Melanocyte of skin (primary cell): Measurements from ENCODE around the gene REL. TPM values are rescaled to one million over a fixed set of nuclear protein-coding genes. Genes with fewer than 3 reads are reported as not detected.

Source experiments
- small RNA-seq, 2 donors: library from RNA; depleted of rRNA; stranded (forward); fragments of <200 nt; gene quantifications; one replicate each; pipeline ENCODE3, GENCODE V24; 2012
- total RNA-seq, 2 donors: library from RNA; depleted of rRNA; stranded (reverse); fragments of >200 nt; gene quantifications; 2 replicates each; pipeline ENCODE4 v1.2.3, GENCODE V29; 2012

REL gene
- 10 to 100 TPM; 11.3 to 16.2 TPM for total RNA-seq

GRCh38 chr2:60881047-60881932 is at the start of gene REL:
Gene REL (plus strand): TSS chr2:60881574. CDS start chr2:60881841, 267 bp downstream.

Small RNA genes lying within 50 kb of the gene (small RNA-seq; reads per million reads assigned to genes)
- gene RN7SL632P, result 0 to 0.06 reads per million in 2 donors
- 0 reads per million in 2 donors for gene RNU4-51P

Other genes with a start within 250 kb of the REL start
- gene PAPOLG, start 125.3 kb upstream of the REL start, total RNA-seq, result 10 to 100 TPM; 14.1 to 18.6 TPM
- gene PEX13, start 136.1 kb downstream of the REL start, total RNA-seq, result 10 to 100 TPM; 16.0 to 17.9 TPM
- 1 to 10 TPM; 3.7 to 6.9 TPM for gene PUS10, start 136.7 kb downstream of the REL start, total RNA-seq
- gene SANBR, start 184.3 kb downstream of the REL start, total RNA-seq, result 10 to 100 TPM in 1 of 2 donors, 1 to 10 TPM in 1; 10.0 to 15.1 TPM